IPS DF 19.7 (cell line): ENCODE data around the gene CRACR2B.

ENCODE experiments used
- DNase-seq: peaks from one replicate; pipeline ENCODE4 v3.0.0-alpha.2; 2013; ENCODE audit warnings: low read depth, low spot score

The CRACR2B gene

GRCh38 chr11:810040-810567 is 17.6 kb upstream of the CRACR2B start:
- no peak for DNase-seq

GRCh38 chr11:811446-812245 is 16.1 kb upstream of the CRACR2B start:
- DNase-seq = no peak

GRCh38 chr11:812390-812789 is 15.3 kb upstream of the CRACR2B start:
- no peak for DNase-seq

GRCh38 chr11:813072-813455 is 14.7 kb upstream of the CRACR2B start:
- DNase-seq = no peak

- no peak for DNase-seq
Observed at GRCh38 chr11:813456-814096, 14.1 kb upstream of the CRACR2B start.

- DNase-seq = no peak
Observed at GRCh38 chr11:815675-816432, 11.9 kb upstream of the CRACR2B start.

GRCh38 chr11:816433-816779 is 11.3 kb upstream of the CRACR2B start:
- no peak for DNase-seq

- no peak for DNase-seq
Observed at GRCh38 chr11:818396-819128, 9.2 kb upstream of the CRACR2B start, which contains the start of gene PNPLA2. TSS of gene PNPLA2 (plus strand) at chr11:818914. CDS start at chr11:819719, 805 bp downstream.

- no peak for DNase-seq
Observed at GRCh38 chr11:819129-819931, 8.4 kb upstream of the CRACR2B start.

- no peak for DNase-seq
Observed at GRCh38 chr11:819943-820649, 7.6 kb upstream of the CRACR2B start.

GRCh38 chr11:820655-821511 is 6.8 kb upstream of the CRACR2B start:
- no peak for DNase-seq

- no peak for DNase-seq
Observed at GRCh38 chr11:821512-822371, 6.0 kb upstream of the CRACR2B start.

GRCh38 chr11:823441-824291 is 4.1 kb upstream of the CRACR2B start:
- DNase-seq = no peak

- DNase-seq = no peak
Observed at GRCh38 chr11:824292-824880, 3.3 kb upstream of the CRACR2B start.

- DNase-seq = no peak
Observed at GRCh38 chr11:824942-825341, 2.8 kb upstream of the CRACR2B start.

GRCh38 chr11:825366-826226 is 2.1 kb upstream of the CRACR2B start:
- DNase-seq = no peak
